Activated naive CD8-positive, alpha-beta T cell treated with anti-CD3 and anti-CD28 coated beads, Interleukin-2, amount 10 ng/mL, durations not matched to agents 7 days and 5 days (primary cell): Measurements from ENCODE around the gene TRAF3. TPM values are rescaled to one million over a fixed set of nuclear protein-coding genes. Genes with fewer than 3 reads are reported as not detected.
A peak's percentile ranks its signal among the peaks of the same experiment; 100 is the strongest.
"Not testable (repeated sequence)": the region's sequence is repeated elsewhere in the genome, so short reads cannot be mapped to it uniquely, and the experiment has no call there.

Source experiments
- ATAC-seq: fragments of 150-1000 bp; cut with Tn5 transposase; one replicate; pipeline ENCODE4 v1.10.0; 2021; ENCODE audit warnings: low read depth, moderate library complexity
- POLR2A ChIA-PET: fragments of 350-600 bp; sonication (Branson Sonifier 250); formaldehyde crosslinking; loops from one replicate; lab custom pipeline; 2021; ENCODE audit warnings: antibody characterized with exemption; lab: Charles Lee
- DNase-seq: peaks from one replicate; pipeline ENCODE4 v3.0.0; 2021
- H3K27ac Mint-ChIP-seq: one replicate; pipeline ENCODE4 v1.8.0; 2022; ENCODE audit warnings: mild to moderate bottlenecking, mixed read lengths
- H3K27me3 Mint-ChIP-seq: one replicate; pipeline ENCODE4 v1.8.0; 2022; ENCODE audit warnings: mild to moderate bottlenecking, moderate library complexity, mixed read lengths
- H3K36me3 Mint-ChIP-seq: one replicate; pipeline ENCODE4 v1.8.0; 2021; ENCODE audit warnings: mild to moderate bottlenecking, mixed read lengths
- H3K4me1 Mint-ChIP-seq: one replicate; pipeline ENCODE4 v1.8.0; 2021; ENCODE audit warnings: mixed read lengths
- H3K4me3 Mint-ChIP-seq: one replicate; pipeline ENCODE4 v1.8.0; 2022; ENCODE audit warnings: mild to moderate bottlenecking, moderate library complexity, mixed read lengths
- H3K9me3 Mint-ChIP-seq: one replicate; pipeline ENCODE4 v1.8.0; 2021; ENCODE audit warnings: mixed read lengths
- total RNA-seq, 2 experiments: library from RNA; stranded (reverse); gene quantifications; one replicate each; pipeline ENCODE4 v1.2.3, GENCODE V29; 2021

TRAF3 gene
- total RNA-seq, 2 experiments from 2014 or later = 31.1 to 32.9 TPM

DNA sequence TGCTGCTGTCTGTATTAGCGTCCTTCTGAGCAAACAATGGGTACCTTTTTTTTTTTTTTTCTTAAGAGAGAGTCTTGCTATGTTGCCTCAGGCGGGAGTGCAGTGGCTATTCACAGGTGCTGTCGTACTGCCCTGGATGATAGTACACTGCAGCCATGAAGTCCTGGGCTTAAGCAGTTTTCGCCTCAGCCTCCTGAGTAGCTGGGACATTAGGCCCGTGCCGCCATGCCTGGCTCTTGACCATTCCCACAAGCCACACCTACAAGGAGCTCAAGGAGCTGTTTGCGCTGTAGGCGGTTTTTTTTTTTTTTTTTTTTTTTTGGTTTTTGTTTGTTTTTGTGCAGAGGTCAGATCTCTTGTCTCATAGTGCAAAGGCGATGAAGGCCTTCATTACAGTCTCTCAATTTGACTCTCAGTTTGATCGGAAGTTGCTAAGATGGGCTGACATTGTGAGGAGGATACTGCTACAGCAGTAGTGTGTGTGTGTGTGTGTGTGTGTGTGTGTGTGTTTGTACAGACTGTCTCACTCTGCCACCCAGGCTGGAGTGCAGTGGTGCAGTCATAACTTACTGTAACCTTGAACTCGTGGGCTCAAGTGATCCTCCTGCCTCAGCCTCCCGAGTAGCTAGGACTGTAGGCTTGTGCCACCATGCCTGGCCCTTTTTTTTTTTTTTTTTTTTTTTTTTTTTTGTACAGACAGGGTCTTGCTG is 34.2 kb downstream of the TRAF3 start:
- no peaks in the 10 kb centered on the region for H3K27me3 Mint-ChIP-seq
- H3K9me3 Mint-ChIP-seq = peaks cover 1% of the 10 kb centered on the region
- no peak for ATAC-seq
- peaks cover 8% of the 10 kb centered on the region for H3K36me3 Mint-ChIP-seq
- no peak overlapping the region for H3K4me3 Mint-ChIP-seq
- H3K27ac Mint-ChIP-seq = no peak overlapping the region
- H3K4me1 Mint-ChIP-seq = peaks cover 27% of the 10 kb centered on the region
- POLR2A ChIA-PET = interaction anchor here (0.7 kb wide), 1 partner anchor 74 kb away, joined by 10 read pairs; no protein-coding TSS in a partner anchor
- DNase-seq = no peak

DNA sequence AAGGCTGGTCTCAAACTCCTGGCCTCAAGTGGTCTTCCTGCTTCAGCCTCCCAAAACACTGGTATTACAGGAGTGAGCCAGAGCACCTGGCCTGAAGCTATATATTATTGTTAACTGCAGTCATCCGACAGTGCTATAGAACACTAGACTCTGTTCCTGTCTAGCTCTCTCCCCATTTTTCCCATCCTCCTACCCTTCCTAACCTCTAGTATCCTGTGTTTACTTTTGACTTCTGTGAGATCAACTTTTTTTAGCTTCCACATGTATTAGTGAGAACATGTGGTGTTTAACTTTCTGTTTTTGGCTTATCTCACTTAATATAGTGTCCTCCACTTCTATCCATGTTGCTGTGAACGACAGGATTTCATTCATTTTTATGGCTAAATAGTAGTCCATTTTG is 34.7 kb downstream of the TRAF3 start:
- ATAC-seq (no peak), DNase-seq (no peak)
- Mint-ChIP-seq H3K9me3 (peaks cover 1% of the 10 kb centered on the region), H3K27ac (peak overlapping the region; percentile 8), H3K27me3 (no peaks in the 10 kb centered on the region), H3K4me3 (no peak overlapping the region), H3K4me1 (peaks cover 21% of the 10 kb centered on the region), H3K36me3 (peaks cover 13% of the 10 kb centered on the region)
- POLR2A ChIA-PET = no interaction called here

DNA sequence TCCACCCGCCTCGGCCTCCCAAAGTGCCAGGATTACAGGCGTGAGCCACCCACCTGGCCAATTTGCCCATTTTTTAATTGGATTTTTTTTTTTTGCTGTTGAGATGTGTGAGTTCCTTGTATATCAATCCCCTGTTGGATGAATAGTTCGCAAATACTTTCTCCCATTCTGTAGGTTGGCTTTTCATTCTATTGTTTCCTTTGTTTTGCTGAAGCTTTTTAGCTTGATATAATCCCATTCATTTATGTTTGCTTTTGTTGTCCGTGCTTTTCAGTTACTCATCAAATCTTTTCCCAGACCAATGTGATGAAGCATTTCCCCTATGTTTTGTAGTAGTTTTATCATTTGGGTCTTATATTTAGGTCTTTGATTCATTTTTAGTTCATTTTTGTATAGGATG is 36.4 kb downstream of the TRAF3 start:
- no peak overlapping the region for H3K4me3 Mint-ChIP-seq
- no peak for DNase-seq
- peaks cover 20% of the 10 kb centered on the region for H3K36me3 Mint-ChIP-seq
- no peaks in the 10 kb centered on the region for H3K27me3 Mint-ChIP-seq
- ATAC-seq = no peak
- peaks cover 17% of the 10 kb centered on the region for H3K4me1 Mint-ChIP-seq
- POLR2A ChIA-PET = no interaction called here
- H3K9me3 Mint-ChIP-seq = peaks cover 1% of the 10 kb centered on the region
- no peak overlapping the region for H3K27ac Mint-ChIP-seq

DNA sequence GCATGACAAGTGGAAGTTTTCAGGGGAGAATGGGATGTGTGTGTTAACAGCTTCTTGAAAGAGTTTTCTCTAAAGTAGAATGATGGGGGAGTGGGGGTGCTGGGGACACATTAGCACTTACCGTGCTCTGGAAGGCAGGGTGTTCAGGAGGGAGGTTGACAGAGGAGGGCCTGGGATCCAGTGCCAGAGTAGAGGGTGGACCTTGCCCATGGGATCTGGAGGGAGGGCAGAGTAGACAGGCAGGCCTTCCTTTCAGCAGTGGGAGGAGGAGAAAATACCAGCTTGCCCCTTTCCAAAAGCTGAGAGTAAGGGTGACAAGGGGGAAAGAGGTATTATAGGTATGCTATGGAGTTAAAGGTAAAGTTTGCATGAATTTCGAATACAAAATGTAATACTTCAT is 40.1 kb downstream of the TRAF3 start:
- Mint-ChIP-seq H3K9me3 (no peaks in the 10 kb centered on the region), H3K4me3 (no peak overlapping the region), H3K4me1 (peaks cover 22% of the 10 kb centered on the region), H3K27me3 (no peaks in the 10 kb centered on the region), H3K36me3 (peaks cover 16% of the 10 kb centered on the region), H3K27ac (no peak overlapping the region)
- POLR2A ChIA-PET = no interaction called here
- ATAC-seq (no peak), DNase-seq (no peak)

DNA sequence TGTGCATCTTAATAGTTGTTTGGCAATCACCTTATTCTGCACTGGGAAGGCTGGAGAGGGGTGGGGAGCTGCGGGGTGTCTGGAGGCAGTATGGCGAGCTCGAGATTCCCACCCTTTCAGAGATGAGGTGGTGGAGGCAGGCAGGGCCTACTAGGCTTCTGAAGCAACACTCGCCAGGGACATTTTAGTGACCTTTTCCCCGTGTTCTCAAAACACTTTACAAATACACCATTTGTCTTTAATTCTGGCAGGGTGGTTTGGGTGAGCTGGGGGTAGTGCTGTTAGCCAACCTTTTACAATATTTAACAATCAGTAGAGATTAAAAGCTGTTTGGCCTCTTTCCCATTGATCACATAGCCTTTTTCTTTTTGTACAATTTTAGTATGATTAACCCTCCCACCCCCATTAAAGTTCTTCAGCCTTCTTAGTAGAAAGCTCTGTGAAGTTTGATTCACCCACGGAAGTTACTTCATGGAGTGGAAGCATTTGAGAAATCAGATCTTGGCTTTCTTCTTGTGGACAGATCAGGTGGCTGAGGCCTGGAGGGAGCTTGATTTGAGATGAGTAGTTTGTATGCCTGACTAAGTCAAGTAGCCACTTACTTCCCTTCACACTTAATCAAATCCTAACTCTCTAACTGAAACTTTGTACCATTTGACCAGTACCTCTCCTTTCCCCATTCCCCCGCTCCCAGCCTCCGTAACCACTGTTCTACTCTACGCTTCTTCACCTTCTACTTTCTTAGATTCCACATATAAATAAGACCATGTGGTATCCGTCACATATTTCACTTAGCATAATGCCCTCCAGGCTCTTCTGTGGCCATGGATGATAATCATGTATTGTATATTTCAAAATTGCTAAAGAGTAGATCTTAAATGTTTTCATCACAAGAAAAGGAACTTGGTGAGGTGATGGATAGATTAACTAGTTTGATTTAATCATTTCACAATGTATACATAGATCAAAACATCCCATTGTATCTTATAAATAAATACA is 41.0 kb downstream of the TRAF3 start:
- Mint-ChIP-seq H3K4me1 (peaks cover 25% of the 10 kb centered on the region), H3K27me3 (no peaks in the 10 kb centered on the region), H3K9me3 (no peaks in the 10 kb centered on the region), H3K4me3 (no peak overlapping the region), H3K36me3 (peaks cover 15% of the 10 kb centered on the region), H3K27ac (no peak overlapping the region)
- POLR2A ChIA-PET = no interaction called here
- ATAC-seq = no peak
- DNase-seq = no peak

DNA sequence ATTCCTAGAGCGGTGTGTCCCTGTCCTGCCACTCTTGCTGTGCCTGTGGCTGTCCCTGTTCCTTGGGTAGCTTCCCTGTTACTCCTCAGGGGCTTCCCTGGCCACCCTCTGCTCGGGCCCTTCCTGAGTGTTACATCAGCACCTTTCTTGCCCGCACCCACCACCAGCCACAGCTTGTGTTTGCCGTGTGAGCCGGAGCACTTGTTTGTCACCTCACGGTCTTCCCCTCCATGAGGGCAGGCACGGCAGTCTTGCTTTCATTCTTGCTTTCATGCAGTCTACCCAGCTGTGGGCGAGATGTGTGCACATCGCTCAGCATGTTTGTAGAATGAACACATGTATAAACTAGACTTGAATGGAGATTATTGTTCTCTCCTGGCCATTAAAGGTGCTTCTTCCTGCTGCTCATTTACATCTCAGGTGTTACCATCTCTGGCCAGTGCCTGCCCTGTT is 42.0 kb downstream of the TRAF3 start:
- H3K36me3 Mint-ChIP-seq = peaks cover 15% of the 10 kb centered on the region
- peaks cover 25% of the 10 kb centered on the region for H3K4me1 Mint-ChIP-seq
- DNase-seq (no peak), ATAC-seq (peak; percentile 68)
- no peaks in the 10 kb centered on the region for H3K27me3 Mint-ChIP-seq
- H3K4me3 Mint-ChIP-seq = peak overlapping the region; percentile 20
- peak overlapping the region; percentile 67 for H3K27ac Mint-ChIP-seq
- H3K9me3 Mint-ChIP-seq = no peaks in the 10 kb centered on the region
- POLR2A ChIA-PET = no interaction called here

DNA sequence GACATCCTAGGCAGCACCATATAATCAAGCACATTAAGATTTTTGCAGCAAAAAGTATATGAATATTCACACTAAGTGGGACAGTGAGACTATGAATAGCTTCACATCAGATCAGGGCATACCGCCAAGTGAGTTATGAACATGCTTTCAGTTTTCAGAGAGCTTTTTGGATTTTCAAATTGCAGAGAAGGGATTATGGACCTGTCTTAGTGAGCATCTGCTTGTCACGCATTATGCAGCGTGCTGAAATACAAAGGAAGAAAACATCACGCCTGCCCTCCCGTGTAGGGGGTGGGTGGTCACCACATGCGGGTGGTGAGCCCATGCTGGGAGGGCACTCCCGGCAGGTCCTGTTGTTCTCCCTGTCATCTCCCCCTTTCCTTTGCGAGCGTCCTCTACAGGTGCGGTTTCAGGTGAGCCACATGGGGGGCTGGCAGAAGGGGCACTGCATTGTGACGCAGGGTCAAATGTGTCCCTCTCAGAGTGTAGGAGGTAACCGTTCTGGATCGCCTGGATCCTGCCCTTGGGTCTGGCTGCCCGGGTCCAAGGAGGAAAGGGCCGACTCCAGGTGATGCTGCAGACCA is 42.6 kb downstream of the TRAF3 start:
- ATAC-seq = no peak
- peak overlapping the region; percentile 20 for H3K4me3 Mint-ChIP-seq
- no peaks in the 10 kb centered on the region for H3K9me3 Mint-ChIP-seq

DNA sequence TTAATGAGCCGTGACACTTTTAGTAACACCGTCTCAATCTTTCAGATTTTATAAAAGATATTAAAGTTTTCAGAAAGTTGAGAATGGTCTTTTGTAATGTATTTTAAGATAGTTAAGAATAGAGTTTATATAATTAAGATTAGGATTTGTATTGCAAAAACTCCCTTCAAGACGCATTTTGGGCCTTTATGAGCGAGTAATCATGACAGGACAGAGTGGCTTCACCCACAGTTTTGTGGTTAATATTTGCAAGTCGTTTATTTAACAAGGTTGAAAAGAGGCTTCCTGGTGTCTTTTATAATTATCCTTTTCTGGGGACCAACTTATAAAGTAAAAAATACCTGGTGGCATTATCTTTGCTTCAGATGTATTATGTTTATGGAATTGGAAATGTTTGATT is 44.0 kb downstream of the TRAF3 start:
- no peak overlapping the region for H3K27ac Mint-ChIP-seq
- H3K4me3 Mint-ChIP-seq = no peak overlapping the region
- peaks cover 22% of the 10 kb centered on the region for H3K4me1 Mint-ChIP-seq
- peaks cover 12% of the 10 kb centered on the region for H3K36me3 Mint-ChIP-seq
- ATAC-seq (no peak), DNase-seq (no peak)
- POLR2A ChIA-PET = no interaction called here
- H3K27me3 Mint-ChIP-seq = no peaks in the 10 kb centered on the region
- H3K9me3 Mint-ChIP-seq = no peaks in the 10 kb centered on the region

More for the DNA sequence above, 42.6 kb downstream of the TRAF3 start:
- H3K4me1 Mint-ChIP-seq = peaks cover 24% of the 10 kb centered on the region
- no peak for DNase-seq
- H3K36me3 Mint-ChIP-seq = peaks cover 15% of the 10 kb centered on the region
- H3K27ac Mint-ChIP-seq = peak overlapping the region; percentile 67
- POLR2A ChIA-PET = no interaction called here
- no peaks in the 10 kb centered on the region for H3K27me3 Mint-ChIP-seq

DNA sequence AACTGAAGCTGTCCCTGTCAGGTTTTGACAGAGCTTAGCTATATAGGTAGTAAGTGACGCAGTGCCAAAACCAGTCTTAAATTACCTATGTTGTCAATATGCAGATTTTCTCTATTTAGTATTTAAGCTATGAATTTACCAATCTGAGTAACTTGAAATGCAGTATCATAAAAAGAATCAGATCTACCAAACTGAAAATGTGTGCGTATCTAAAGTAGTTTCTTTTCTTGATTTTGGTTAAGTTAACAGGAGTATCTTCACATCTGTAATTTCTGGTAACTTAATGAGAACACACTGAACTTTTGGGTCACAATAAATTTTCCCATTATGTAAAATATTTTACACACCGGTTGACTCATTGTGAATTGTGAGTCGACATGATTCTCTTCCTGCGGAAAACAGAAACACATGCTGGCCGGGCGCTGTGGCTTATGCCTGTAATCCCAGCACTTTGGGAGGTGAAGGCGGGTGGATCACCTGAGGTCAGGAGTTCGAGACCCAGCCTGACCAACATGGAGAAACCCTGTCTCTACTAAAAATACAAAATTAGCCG is 45.1 kb downstream of the TRAF3 start:
- no peak overlapping the region for H3K27ac Mint-ChIP-seq
- no peaks in the 10 kb centered on the region for H3K27me3 Mint-ChIP-seq
- DNase-seq (no peak), ATAC-seq (no peak)
- H3K9me3 Mint-ChIP-seq = no peaks in the 10 kb centered on the region
- H3K36me3 Mint-ChIP-seq = peaks cover 3% of the 10 kb centered on the region
- POLR2A ChIA-PET = no interaction called here
- peaks cover 20% of the 10 kb centered on the region for H3K4me1 Mint-ChIP-seq
- H3K4me3 Mint-ChIP-seq = no peak overlapping the region

DNA sequence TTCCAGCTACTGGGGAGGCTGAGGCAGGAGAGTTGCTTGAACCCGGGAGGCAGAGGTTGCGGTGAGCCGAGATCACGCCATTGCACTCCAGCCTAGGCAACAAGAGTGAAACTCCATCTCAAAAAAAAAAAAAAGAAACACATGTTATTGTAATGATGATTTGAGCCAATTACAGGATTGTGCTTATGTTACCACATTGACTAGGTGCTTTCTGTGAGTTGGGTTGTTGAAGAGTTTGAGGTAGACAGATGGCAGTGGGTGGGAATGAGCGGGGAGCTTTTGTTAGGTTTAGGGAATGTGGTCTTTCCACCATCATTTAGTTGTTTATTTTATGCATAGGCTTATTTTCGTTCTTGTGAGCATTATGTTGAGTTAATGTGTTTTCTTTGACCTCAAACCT is 45.6 kb downstream of the TRAF3 start:
- H3K9me3 Mint-ChIP-seq, POLR2A ChIA-PET, DNase-seq, ATAC-seq, H3K27ac Mint-ChIP-seq, H3K4me3 Mint-ChIP-seq, H3K36me3 Mint-ChIP-seq, H3K27me3 Mint-ChIP-seq: not testable (repeated sequence)
- H3K4me1 Mint-ChIP-seq = peaks cover 18% of the 10 kb centered on the region

DNA sequence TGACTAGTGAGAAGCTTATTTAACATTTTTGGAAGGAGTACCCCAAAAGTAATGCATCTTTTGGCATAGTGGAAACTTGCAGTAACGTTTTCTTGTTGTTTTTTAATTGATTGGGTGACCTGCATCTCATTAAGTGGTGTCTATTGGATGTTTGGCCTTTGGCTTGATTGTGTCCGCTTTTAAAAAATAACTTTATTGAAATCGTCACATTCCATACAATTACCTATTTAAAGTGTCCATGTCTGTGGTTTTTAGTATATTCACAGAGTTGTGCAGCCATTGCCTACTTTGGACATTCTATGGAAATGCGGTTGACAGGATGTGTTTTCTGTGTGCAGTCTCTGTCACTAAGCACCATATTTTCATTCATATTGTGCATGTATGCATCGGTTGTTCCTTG is 46.3 kb downstream of the TRAF3 start:
- POLR2A ChIA-PET = no interaction called here
- ATAC-seq = no peak
- Mint-ChIP-seq H3K4me1 (peaks cover 16% of the 10 kb centered on the region), H3K27me3 (no peaks in the 10 kb centered on the region), H3K9me3 (no peaks in the 10 kb centered on the region), H3K4me3 (no peak overlapping the region), H3K36me3 (peaks cover under 1% of the 10 kb centered on the region), H3K27ac (no peak overlapping the region)
- DNase-seq = no peak

DNA sequence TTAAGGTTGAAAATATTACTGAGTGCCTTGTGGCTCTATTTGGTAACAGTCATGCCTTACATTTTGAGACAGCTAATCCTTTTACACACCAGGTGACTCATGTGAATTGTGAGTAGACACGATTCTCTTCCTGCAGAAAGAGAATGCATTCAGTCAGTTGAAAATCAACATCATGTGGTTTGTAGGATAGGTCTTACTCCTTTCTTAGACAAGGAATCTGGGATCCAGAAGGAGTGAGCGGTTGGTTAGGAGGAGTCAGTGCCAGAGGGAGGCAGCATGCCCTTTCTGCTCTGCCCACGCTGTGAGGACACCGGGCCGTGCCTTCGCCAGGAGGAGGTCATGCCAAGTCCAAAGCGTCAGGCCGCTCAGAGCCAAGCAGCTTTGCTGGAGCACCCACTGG is 47.6 kb downstream of the TRAF3 start:
- ATAC-seq = no peak
- Mint-ChIP-seq H3K36me3 (no peaks in the 10 kb centered on the region), H3K9me3 (no peaks in the 10 kb centered on the region), H3K4me1 (peaks cover 10% of the 10 kb centered on the region), H3K27ac (no peak overlapping the region), H3K27me3 (no peaks in the 10 kb centered on the region), H3K4me3 (no peak overlapping the region)
- POLR2A ChIA-PET = no interaction called here
- DNase-seq = no peak
